Measurements from ENCODE around the gene EGLN2.
A peak's percentile ranks its signal among the peaks of the same experiment; 100 is the strongest.

Gene EGLN2

GRCh38 chr19:40791996-40792395 is 7.0 kb upstream of the EGLN2 start:
- no peak for TF ChIP-seq CTCF (IDR thresholded peaks at IDR 0.05; ENCODE audit: borderline replicate concordance, control extremely low read depth, extremely low read depth, insufficient read depth, missing control alignments)
- no peak for DNase-seq (ENCODE audit: low spot score)
- in situ Hi-C loops (cut with MboI; ENCODE audit: low sequenced_read_pairs, unreplicated experiment) = no loop called here

GRCh38 chr19:40797166-40797962 is 1.6 kb upstream of the EGLN2 start:
- in situ Hi-C loops (cut with MboI; ENCODE audit: low sequenced_read_pairs, unreplicated experiment) = no loop called here
- TF ChIP-seq CTCF (IDR thresholded peaks at IDR 0.05; ENCODE audit: borderline replicate concordance, control extremely low read depth, extremely low read depth, insufficient read depth, missing control alignments) = no peak

GRCh38 chr19:40797963-40798682 is 868 bp upstream of the EGLN2 start:
- in situ Hi-C loops (cut with MboI; ENCODE audit: low sequenced_read_pairs, unreplicated experiment) = no loop called here
- peak; percentile 83 for DNase-seq (ENCODE audit: low spot score)
- TF ChIP-seq CTCF (IDR thresholded peaks at IDR 0.05; ENCODE audit: borderline replicate concordance, control extremely low read depth, extremely low read depth, insufficient read depth, missing control alignments) = peak; percentile 54

More at GRCh38 chr19:40797166-40797962, 1.6 kb upstream of the EGLN2 start:
- DNase-seq (ENCODE audit: low spot score) = no peak

- peak; percentile 72 for DNase-seq (ENCODE audit: low spot score)
- in situ Hi-C loops (cut with MboI; ENCODE audit: low sequenced_read_pairs, unreplicated experiment) = no loop called here
- no peak for TF ChIP-seq CTCF (IDR thresholded peaks at IDR 0.05; ENCODE audit: borderline replicate concordance, control extremely low read depth, extremely low read depth, insufficient read depth, missing control alignments)
These were observed 757 bp downstream of the EGLN2 start for GRCh38 chr19:40799558-40800338.

- no peak for DNase-seq (ENCODE audit: low spot score)
- TF ChIP-seq CTCF (IDR thresholded peaks at IDR 0.05; ENCODE audit: borderline replicate concordance, control extremely low read depth, extremely low read depth, insufficient read depth, missing control alignments) = no peak
- in situ Hi-C loops (cut with MboI; ENCODE audit: low sequenced_read_pairs, unreplicated experiment) = no loop called here
These were observed 1.5 kb downstream of the EGLN2 start for GRCh38 chr19:40800339-40800996.

- in situ Hi-C loops (cut with MboI; ENCODE audit: low sequenced_read_pairs, unreplicated experiment) = no loop called here
- no peak for TF ChIP-seq CTCF (IDR thresholded peaks at IDR 0.05; ENCODE audit: borderline replicate concordance, control extremely low read depth, extremely low read depth, insufficient read depth, missing control alignments)
- no peak for DNase-seq (ENCODE audit: low spot score)
These were observed 2.0 kb downstream of the EGLN2 start for GRCh38 chr19:40800997-40801377.
